ENCODE measurements around the gene NT5DC4.

NT5DC4 gene

DNA sequence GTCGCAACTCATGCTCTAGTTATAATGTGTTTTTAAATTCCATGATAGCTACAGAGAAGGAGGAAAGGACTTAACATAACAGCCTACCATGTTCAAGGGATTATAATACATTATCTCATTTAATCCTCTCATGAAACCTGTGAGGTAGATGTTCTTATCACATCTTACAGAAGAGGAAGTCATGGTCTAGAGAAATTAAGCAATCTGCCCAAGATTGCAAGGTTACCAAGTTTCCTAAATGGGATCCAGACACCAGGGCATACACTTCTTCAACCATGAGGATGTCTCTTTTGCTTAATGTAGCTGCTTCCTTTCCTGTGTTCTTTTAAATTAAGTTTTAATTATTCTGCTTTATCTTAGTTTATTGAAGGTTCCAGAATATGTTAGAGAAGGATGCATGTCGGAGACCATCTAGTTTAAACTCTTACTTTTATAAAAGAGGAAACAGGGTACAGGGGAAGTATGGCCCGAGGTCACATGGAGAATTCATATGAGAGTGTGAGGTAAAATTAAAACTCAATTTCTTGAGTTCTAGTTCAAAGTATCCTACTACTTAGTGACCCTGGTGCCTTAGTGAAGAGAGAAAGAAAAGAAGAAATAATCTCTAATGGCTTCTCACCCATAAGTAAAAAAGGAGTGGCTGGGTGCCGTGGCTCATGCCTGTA is 67.0 kb downstream of the NT5DC4 start:
- peak; percentile 33 for DNase-seq

DNA sequence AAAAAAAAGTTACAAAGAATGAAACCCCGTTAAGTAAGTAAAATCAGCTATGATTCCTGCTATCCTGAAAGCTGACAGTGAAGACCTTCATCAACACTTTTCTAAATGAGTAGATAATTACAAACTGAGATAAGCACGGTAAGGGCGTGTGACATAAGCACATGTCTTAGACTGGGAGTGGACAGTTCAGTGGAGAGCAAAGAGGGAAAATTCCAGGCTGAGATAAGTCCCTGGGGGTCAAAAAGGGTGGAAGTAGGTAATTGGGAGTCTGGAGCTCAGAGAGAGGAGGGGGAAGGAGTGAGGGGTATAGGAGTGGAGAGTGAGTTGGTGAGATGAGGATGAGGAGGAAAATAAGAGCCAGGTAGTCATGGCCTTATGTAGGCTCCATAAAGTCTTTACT is 67.8 kb downstream of the NT5DC4 start:
- no peak for DNase-seq
